Measurements from ENCODE around the gene MRPL36. TPM values are rescaled to one million over a fixed set of nuclear protein-coding genes. Genes with fewer than 3 reads are reported as not detected.

Gene MRPL36
- total and polyA plus RNA-seq, 4 donors, result 22.3 to 106 (median 56.3) TPM

DNA sequence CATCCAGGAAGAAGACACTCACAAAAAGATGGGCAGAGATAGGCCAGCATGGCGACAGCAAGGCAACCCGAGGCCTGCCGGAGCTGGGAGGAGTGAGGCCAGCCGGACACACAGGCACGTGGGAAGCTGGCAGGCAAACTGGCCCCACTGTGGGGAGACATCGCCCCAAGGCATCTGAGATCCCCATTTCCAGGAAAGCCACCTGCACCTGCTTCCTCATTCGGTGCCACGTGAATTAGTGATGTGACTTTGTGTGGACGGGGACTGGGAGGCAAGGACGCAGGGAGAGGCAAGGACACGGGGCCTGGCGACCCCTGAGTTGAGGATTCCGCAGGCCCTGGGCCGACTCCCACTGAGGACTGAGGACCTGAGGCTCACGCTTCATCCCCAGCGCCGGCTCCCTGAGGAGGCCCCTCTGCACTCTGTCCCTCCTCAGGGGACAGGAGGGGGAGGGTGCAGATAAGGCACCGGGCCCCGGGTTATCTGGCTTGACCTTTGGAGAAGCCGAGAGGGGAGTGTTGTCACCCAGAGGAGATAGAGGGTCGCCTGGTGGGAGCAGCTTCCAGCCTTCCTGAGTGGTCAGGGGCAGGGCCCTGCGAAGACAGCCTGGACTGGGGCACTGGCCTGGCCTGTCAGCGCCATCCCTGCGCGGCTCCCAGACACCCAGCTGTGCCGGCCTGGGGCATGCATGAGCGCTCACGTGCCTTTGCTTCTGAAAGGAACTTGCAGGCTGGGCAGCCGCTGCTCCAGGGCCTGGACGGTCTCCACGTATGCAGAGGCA lies 41.3 kb upstream of the MRPL36 start:
- no peaks in the 10 kb centered on the region for H3K9me3 ChIP-seq (ENCODE audit: control insufficient read depth in 4 of 4, low read length in 3 of 4)
- no peaks in the 10 kb centered on the region for H3K4me1 ChIP-seq (ENCODE audit: control insufficient read depth in 4 of 4, insufficient read depth in 4 of 4, low read length in 3 of 4)
- H3K27me3 ChIP-seq (ENCODE audit: control insufficient read depth in 4 of 4, insufficient read depth in 4 of 4, low read length in 3 of 4), result no peaks in the 10 kb centered on the region
- DNase-seq (ENCODE audit: low spot score), result no peak
- 57% methylated on average over 31 of the region's 31 CpGs for WGBS
- no peak overlapping the region for H3K9ac ChIP-seq (ENCODE audit: low read depth in 1 of 2, low read length in 2 of 2)
- H3K27ac ChIP-seq (ENCODE audit: low read depth in 1 of 2, low read length in 2 of 2), result no peak overlapping the region
- H3K36me3 ChIP-seq (ENCODE audit: control insufficient read depth in 4 of 4, insufficient read depth in 3 of 4, low read depth in 1 of 4, low read length in 3 of 4), result no peaks in the 10 kb centered on the region
- no peak overlapping the region for H3K4me3 ChIP-seq (ENCODE audit: low read depth in 1 of 3, low read length in 3 of 3)
- TF ChIP-seq REST (IDR thresholded peaks at IDR 0.05) (no peak), RXRA (IDR thresholded peaks at IDR 0.05) (no peak), FOXA2 (IDR thresholded peaks at IDR 0.05) (no peak), SP1 (IDR thresholded peaks at IDR 0.05) (no peak), TAF1 (conservative IDR thresholded peaks at IDR 0.05) (no peak), GABPA (IDR thresholded peaks at IDR 0.05 in 1 of 2, conservative IDR thresholded peaks at IDR 0.05 in 1 of 2) (no peak)
- TF ChIP-seq, protein P1, sequence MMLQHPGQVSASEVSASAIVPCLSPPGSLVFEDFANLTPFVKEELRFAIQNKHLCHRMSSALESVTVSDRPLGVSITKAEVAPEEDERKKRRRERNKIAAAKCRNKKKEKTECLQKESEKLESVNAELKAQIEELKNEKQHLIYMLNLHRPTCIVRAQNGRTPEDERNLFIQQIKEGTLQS (IDR thresholded peaks at IDR 0.05), result no peak

- TF ChIP-seq RXRA (IDR thresholded peaks at IDR 0.05) (no peak), JUND (IDR thresholded peaks at IDR 0.05) (no peak), REST (IDR thresholded peaks at IDR 0.05) (no peak), FOXA1 (IDR thresholded peaks at IDR 0.05) (no peak), SP1 (IDR thresholded peaks at IDR 0.05) (no peak), NR2F2 (IDR thresholded peaks at IDR 0.05) (no peak), HNF4A (conservative IDR thresholded peaks at IDR 0.05) (no peak), EGR1 (IDR thresholded peaks at IDR 0.05; ENCODE audit: low read depth in 2 of 2) (no peak), CTCF (IDR thresholded peaks at IDR 0.05; ENCODE audit: low read depth, low read length, missing input control) (no peak), TAF1 (conservative IDR thresholded peaks at IDR 0.05) (no peak), GABPA (IDR thresholded peaks at IDR 0.05 in 1 of 2, conservative IDR thresholded peaks at IDR 0.05 in 1 of 2) (no peak), FOXA2 (IDR thresholded peaks at IDR 0.05) (no peak), MAX (IDR thresholded peaks at IDR 0.05) (no peak), HNF4G (IDR thresholded peaks at IDR 0.05) (no peak)
- TF ChIP-seq, protein P2, sequence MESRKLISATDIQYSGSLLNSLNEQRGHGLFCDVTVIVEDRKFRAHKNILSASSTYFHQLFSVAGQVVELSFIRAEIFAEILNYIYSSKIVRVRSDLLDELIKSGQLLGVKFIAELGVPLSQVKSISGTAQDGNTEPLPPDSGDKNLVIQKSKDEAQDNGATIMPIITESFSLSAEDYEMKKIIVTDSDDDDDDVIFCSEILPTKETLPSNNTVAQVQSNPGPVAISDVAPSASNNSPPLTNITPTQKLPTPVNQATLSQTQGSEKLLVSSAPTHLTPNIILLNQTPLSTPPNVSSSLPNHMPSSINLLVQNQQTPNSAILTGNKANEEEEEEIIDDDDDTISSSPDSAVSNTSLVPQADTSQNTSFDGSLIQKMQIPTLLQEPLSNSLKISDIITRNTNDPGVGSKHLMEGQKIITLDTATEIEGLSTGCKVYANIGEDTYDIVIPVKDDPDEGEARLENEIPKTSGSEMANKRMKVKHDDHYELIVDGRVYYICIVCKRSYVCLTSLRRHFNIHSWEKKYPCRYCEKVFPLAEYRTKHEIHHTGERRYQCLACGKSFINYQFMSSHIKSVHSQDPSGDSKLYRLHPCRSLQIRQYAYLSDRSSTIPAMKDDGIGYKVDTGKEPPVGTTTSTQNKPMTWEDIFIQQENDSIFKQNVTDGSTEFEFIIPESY (IDR thresholded peaks at IDR 0.05), result no peak
- TF ChIP-seq, protein P1 (IDR thresholded peaks at IDR 0.05), result no peak
- no peak for DNase-seq (ENCODE audit: low spot score)
- WGBS, result 88% methylated on average over 20 of the region's 20 CpGs
Observed at GRCh38 chr5:1840071-1840547, 40.5 kb upstream of the MRPL36 start.

More at GRCh38 chr5:1840071-1840547, 40.5 kb upstream of the MRPL36 start:
- no peaks in the 10 kb centered on the region for H3K27me3 ChIP-seq (ENCODE audit: control insufficient read depth in 4 of 4, insufficient read depth in 4 of 4, low read length in 3 of 4)
- H3K9ac ChIP-seq (ENCODE audit: low read depth in 1 of 2, low read length in 2 of 2), result no peak overlapping the region
- no peaks in the 10 kb centered on the region for H3K9me3 ChIP-seq (ENCODE audit: control insufficient read depth in 4 of 4, low read length in 3 of 4)
- no peaks in the 10 kb centered on the region for H3K4me1 ChIP-seq (ENCODE audit: control insufficient read depth in 4 of 4, insufficient read depth in 4 of 4, low read length in 3 of 4)
- no peaks in the 10 kb centered on the region for H3K36me3 ChIP-seq (ENCODE audit: control insufficient read depth in 4 of 4, insufficient read depth in 3 of 4, low read depth in 1 of 4, low read length in 3 of 4)
- no peak overlapping the region for H3K4me3 ChIP-seq (ENCODE audit: low read depth in 1 of 3, low read length in 3 of 3)
- no peak overlapping the region for H3K27ac ChIP-seq (ENCODE audit: low read depth in 1 of 2, low read length in 2 of 2)
